Endometrial microvascular endothelial cells (primary cell): ENCODE data around the gene NFXL1. TPM values are rescaled to one million over a fixed set of nuclear protein-coding genes. Genes with fewer than 3 reads are reported as not detected.
"Not testable (repeated sequence)": the region's sequence is repeated elsewhere in the genome, so short reads cannot be mapped to it uniquely, and the experiment has no call there.

Source experiments
- in situ Hi-C: cut with HindIII; loops from 2 replicates; pipeline ENCODE4 v1.10.0; 2017; ENCODE audit warnings: low sequenced_read_pairs, low pct_unique_long_range_greater_than_20kb; ENCODE audit errors: inconsistent ontology term
- total RNA-seq: library from RNA; depleted of rRNA; stranded (reverse); fragments of >200 nt; gene quantifications from one replicate; pipeline ENCODE4 v1.2.3, GENCODE V29; 2015; ENCODE audit errors: inconsistent ontology term

NFXL1 gene
- 8.1 TPM for total RNA-seq

- in situ Hi-C loops, result no loop called here
Observed at GRCh38 chr4:47914220-47914925, at the start of gene NFXL1. Gene NFXL1, minus strand, starts transcription at chr4:47914583. Its CDS starts 380 bp downstream, at chr4:47914203.

- in situ Hi-C loops, result no loop called here
Observed at GRCh38 chr4:47954677-47955076, 40.3 kb upstream of the NFXL1 start.

GRCh38 chr4:47954245-47954644 is 39.9 kb upstream of the NFXL1 start:
- in situ Hi-C loops, result no loop called here

GRCh38 chr4:47945930-47946726 is 31.7 kb upstream of the NFXL1 start:
- in situ Hi-C loops, result no loop called here

GRCh38 chr4:47942081-47942819 is 27.9 kb upstream of the NFXL1 start:
- in situ Hi-C loops, result no loop called here

- in situ Hi-C loops, result no loop called here
Observed at GRCh38 chr4:47939456-47939855, 25.1 kb upstream of the NFXL1 start.

- in situ Hi-C loops, result no loop called here
Observed at GRCh38 chr4:47936336-47936735, 22.0 kb upstream of the NFXL1 start.

GRCh38 chr4:47933840-47934239 is 19.5 kb upstream of the NFXL1 start:
- in situ Hi-C loops, result no loop called here

- in situ Hi-C loops, result no loop called here
Observed at GRCh38 chr4:47930971-47931804, 16.8 kb upstream of the NFXL1 start.

- in situ Hi-C loops, result no loop called here
Observed at GRCh38 chr4:47929682-47930201, 15.4 kb upstream of the NFXL1 start.

GRCh38 chr4:47926667-47927258 is 12.4 kb upstream of the NFXL1 start:
- in situ Hi-C loops, result no loop called here

GRCh38 chr4:47923261-47923608 is 8.9 kb upstream of the NFXL1 start:
- in situ Hi-C loops, result not testable (repeated sequence)

- in situ Hi-C loops, result not testable (repeated sequence)
Observed at GRCh38 chr4:47922436-47923260, 8.3 kb upstream of the NFXL1 start.

GRCh38 chr4:47917163-47917562 is 2.8 kb upstream of the NFXL1 start:
- in situ Hi-C loops, result not testable (repeated sequence)

GRCh38 chr4:47915378-47915777 is 995 bp upstream of the NFXL1 start:
- in situ Hi-C loops, result no loop called here

- in situ Hi-C loops, result no loop called here
Observed at GRCh38 chr4:47914926-47915237, 499 bp upstream of the NFXL1 start.

GRCh38 chr4:47913861-47914219 is 543 bp downstream of the NFXL1 start:
- in situ Hi-C loops, result no loop called here

GRCh38 chr4:47913330-47913729 is 1.1 kb downstream of the NFXL1 start:
- in situ Hi-C loops, result no loop called here
